Motor neuron (in vitro differentiated cells): ENCODE data around the gene GMNN. TPM values are rescaled to one million over a fixed set of nuclear protein-coding genes. Genes with fewer than 3 reads are reported as not detected.
"Not testable (repeated sequence)": the region's sequence is repeated elsewhere in the genome, so short reads cannot be mapped to it uniquely, and the experiment has no call there.

Experiments used
- ATAC-seq, 8 experiments: fragments of 200-7000 bp; cut with Tn5 transposase; replicated peaks in 6 of 8; 2 replicates each; pipeline ENCODE4 v1.8.0; 2021; ENCODE audit warnings: mild to moderate bottlenecking in 8 of 8, moderate library complexity in 8 of 8
- H3K27ac ChIP-seq, 2 donors: fragments of 250-450 bp; sonication (Bioruptor Pico); 2 replicates each; pipeline ENCODE4 v1.9.0; 2021; ENCODE audit warnings: antibody characterized with exemption in 2 of 2, mild to moderate bottlenecking in 2 of 2, moderate library complexity in 1 of 2
- H3K4me1 ChIP-seq, 2 donors: fragments of 250-450 bp; sonication (Bioruptor Pico); replicated peaks in 1 of 2; 2 replicates each; pipeline ENCODE4 v1.6.1; 2021; ENCODE audit warnings: antibody characterized with exemption in 2 of 2, mild to moderate bottlenecking in 2 of 2, moderate library complexity in 1 of 2
- H3K4me3 ChIP-seq, 5 donors: fragments of 250-450 bp; sonication (Bioruptor Pico); 2 replicates each; pipeline ENCODE4 v1.9.0; 2021; ENCODE audit warnings: antibody characterized with exemption in 5 of 5, mild to moderate bottlenecking in 5 of 5, moderate library complexity in 4 of 5
- WGBS, 10 experiments: fragments of 450-650 bp; shearing (Covaris generic); methylation state at CpG; one replicate each; pipeline ENCODE4 v1.0.0; 2022; 5-methylcytosine and 5-hydroxymethylcytosine counted together
- in situ Hi-C, 9 experiments: fragments of 400-800 bp; cut with MboI; loops; one replicate each; pipeline ENCODE4 v1.15.0; 2021; ENCODE audit warnings: low sequenced_read_pairs in 9 of 9, low pct_unique_long_range_greater_than_20kb in 2 of 9; ENCODE audit not compliant: unreplicated experiment in 9 of 9
- total RNA-seq, 8 experiments: library from RNA; unstranded; fragments of 300-600 nt; gene quantifications; 2 replicates each; pipeline versions ENCODE4 v1.2.3 to v1.2.4, GENCODE V29; 2022

Gene GMNN
- total RNA-seq: 10 to 100 TPM in 5 of 8 experiments, 1 to 10 TPM in 3; 3.7 to 63.5 (median 14.6) TPM

GRCh38 chr6:24774696-24775519 is at the start of gene GMNN:
TSS of gene GMNN (plus strand) at chr6:24774937. CDS start at chr6:24777247, 2,310 bp downstream.
- WGBS, 10 experiments: 0 to 4% (median 0%) methylated on average over 1 to 27 of the region's 75 CpGs; no CpG with 5 or more reads in 3 of the 10 experiments
- peak; percentile 94 to 98 (median 96) for ATAC-seq
- peak within 1 kb of the TSS; percentile 61 to 81 for H3K27ac ChIP-seq
- in situ Hi-C loops: no loop called here
- peak within 1 kb of the TSS; percentile 74 to 99 (median 89) for H3K4me3 ChIP-seq
- H3K4me1 ChIP-seq: peaks cover 9 to 12% of the 10 kb centered on the region in 2 donors

- ATAC-seq, H3K4me1 ChIP-seq, H3K4me3 ChIP-seq, in situ Hi-C loops, H3K27ac ChIP-seq: not testable (repeated sequence)
- 26 to 100% (median 87%) methylated on average over 1 to 3 of the region's 3 CpGs; no CpG with 5 or more reads in 1 of the 10 experiments for WGBS, 10 experiments
These were observed 44.1 kb upstream of the GMNN start for GRCh38 chr6:24730653-24731052.

GRCh38 chr6:24731456-24732134 is 43.1 kb upstream of the GMNN start:
- H3K27ac ChIP-seq, H3K4me3 ChIP-seq, ATAC-seq, in situ Hi-C loops, H3K4me1 ChIP-seq: not testable (repeated sequence)
- 34 to 90% (median 65%) methylated on average over 2 to 6 of the region's 6 CpGs for whole genome bisulfite sequencing, 10 experiments

DNA sequence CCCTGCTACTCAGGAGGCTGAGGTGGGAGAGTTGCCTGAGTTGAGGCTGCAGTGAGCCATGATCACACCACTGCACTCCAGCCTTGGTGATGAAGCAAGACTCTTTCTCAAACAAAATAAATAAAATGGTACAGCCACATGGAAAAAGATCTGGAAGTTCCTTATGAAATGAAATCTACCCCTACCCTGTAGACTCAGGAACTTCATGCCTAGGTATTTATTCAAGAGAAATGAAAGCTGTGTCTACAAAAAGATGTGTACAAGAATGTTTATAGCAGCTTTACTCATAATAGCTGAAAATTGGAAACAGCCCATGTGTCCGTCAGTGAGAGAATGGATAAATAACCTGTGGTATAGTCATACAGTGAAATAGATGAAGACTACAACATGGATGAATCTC is 40.6 kb upstream of the GMNN start:
- no peaks in the 10 kb centered on the region for H3K4me1 ChIP-seq
- H3K27ac ChIP-seq: no peak overlapping the region
- 50 to 100% (median 95%) methylated on average over 1 of the region's 1 CpG; no CpG with 5 or more reads in 2 of the 10 experiments for WGBS, 10 experiments
- no peak overlapping the region for H3K4me3 ChIP-seq
- in situ Hi-C loops: no loop called here
- no peak for ATAC-seq

GRCh38 chr6:24734710-24735109 is 40.0 kb upstream of the GMNN start:
- WGBS, 10 experiments: 56 to 100% (median 83%) methylated on average over 2 to 4 of the region's 4 CpGs
- H3K4me1 ChIP-seq, H3K27ac ChIP-seq, ATAC-seq, in situ Hi-C loops, H3K4me3 ChIP-seq: not testable (repeated sequence)

DNA sequence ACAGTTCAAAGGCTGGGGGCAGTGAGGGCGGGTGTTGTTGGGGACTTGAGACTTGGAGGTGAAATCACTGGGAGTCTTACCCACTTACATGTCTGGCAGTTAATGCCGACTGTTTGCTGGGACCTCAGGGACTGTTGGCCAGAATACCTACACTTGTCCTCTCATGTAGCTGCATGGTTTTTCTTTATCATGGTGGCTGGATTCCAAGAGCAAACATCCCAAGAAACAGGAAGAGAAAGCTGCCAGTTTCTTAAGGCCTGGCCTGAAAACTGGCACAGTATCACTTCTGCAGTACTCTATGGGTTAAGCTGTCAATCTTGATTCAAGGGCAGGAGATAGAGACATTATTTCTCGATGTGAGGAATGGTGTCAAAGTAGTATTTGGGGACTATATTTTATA is 36.0 kb upstream of the GMNN start:
- no peak for ATAC-seq
- 39 to 100% (median 77%) methylated on average over 1 to 3 of the region's 3 CpGs; no CpG with 5 or more reads in 5 of the 10 experiments for WGBS, 10 experiments
- H3K4me3 ChIP-seq: no peak overlapping the region
- H3K4me1 ChIP-seq: no peaks in the 10 kb centered on the region
- in situ Hi-C loops: no loop called here
- no peak overlapping the region for H3K27ac ChIP-seq

DNA sequence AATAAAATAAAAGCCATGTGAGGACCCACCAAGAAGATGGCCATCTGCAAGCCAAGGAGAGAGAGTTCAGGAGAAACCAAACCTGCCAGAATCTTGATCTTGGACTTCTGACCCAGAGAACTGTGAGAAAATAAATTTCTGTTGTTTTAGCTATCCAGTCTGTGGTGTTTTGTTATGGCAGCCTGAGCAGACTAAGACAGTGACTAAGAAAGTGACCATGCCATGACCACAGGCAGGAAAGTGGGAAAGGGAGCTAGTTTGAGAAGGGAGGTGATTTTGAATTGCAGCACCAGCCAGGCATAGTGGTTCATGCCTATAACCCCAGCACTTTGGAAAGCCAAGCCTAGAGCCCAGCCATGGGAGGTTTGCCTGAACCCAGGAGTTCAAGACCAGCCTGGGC is 33.9 kb upstream of the GMNN start:
- Histone ChIP-seq H3K4me3 (no peak overlapping the region), H3K4me1 (no peaks in the 10 kb centered on the region), H3K27ac (no peak overlapping the region)
- ATAC-seq: no peak
- in situ Hi-C loops: no loop called here

DNA sequence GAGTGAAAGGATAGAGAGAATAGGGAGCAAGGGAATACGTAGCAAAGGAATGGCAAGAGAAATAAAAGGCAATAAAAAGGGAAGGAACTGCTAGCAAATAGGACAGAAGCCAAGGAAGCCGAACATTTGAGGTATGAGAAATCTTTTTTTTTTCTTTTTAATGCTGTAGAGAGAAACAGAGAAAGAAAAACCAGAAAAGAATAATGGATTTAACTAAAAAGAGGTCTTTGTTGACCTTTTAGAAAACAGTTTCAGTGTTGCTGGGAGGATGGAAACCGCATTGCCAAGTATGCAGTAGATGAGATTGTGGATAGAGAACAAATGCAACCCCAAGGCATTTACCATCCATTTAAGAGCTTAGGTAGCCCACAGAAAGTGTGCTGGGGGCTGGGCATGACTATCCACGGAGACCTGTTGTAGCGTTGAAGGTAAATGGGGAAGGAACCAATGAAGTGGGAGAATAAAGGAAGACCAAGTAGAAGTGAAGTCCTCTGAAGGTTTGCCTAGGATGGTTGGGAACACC is 32.5 kb upstream of the GMNN start:
- Histone ChIP-seq H3K4me3 (no peak overlapping the region), H3K4me1 (no peaks in the 10 kb centered on the region), H3K27ac (no peak overlapping the region)
- ATAC-seq: peak in 2 of 8 experiments; percentile 45 to 92
- WGBS, 10 experiments: 39 to 96% (median 89%) methylated on average over 2 to 5 of the region's 5 CpGs
- in situ Hi-C loops: no loop called here

- Histone ChIP-seq H3K27ac (no peak overlapping the region), H3K4me1 (no peaks in the 10 kb centered on the region), H3K4me3 (no peak overlapping the region)
- peak in 5 of 8 experiments; percentile 15 to 98 (median 65) for ATAC-seq
- in situ Hi-C loops: no loop called here
- WGBS, 10 experiments: 6 to 100% (median 85%) methylated on average over 1 to 2 of the region's 2 CpGs; no CpG with 5 or more reads in 2 of the 10 experiments
These were observed 31.3 kb upstream of the GMNN start for GRCh38 chr6:24743265-24743943.

DNA sequence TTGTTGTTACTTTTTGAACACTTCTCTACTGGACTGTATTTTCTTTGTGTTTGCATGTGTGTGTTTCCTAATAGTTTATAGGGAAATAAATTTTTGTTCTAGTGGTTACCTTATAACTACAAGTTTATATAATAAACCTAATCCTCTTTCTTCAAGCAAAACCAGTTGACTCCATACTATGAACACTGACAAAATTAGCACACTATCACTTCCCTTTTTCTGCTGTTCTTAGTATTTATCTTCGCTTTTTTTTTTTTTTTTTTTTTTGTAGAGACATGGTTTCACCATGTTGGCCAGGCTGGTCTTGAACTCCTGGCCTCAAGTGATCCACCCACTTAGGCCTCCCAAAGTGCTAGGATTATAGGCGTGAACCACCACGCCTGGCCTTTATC is 30.8 kb upstream of the GMNN start:
- 67 to 100% (median 88%) methylated on average over 1 to 3 of the region's 3 CpGs for WGBS, 10 experiments
- Histone ChIP-seq H3K27ac (no peak overlapping the region), H3K4me3 (no peak overlapping the region), H3K4me1 (no peaks in the 10 kb centered on the region)
- ATAC-seq: no peak
- in situ Hi-C loops: no loop called here

GRCh38 chr6:24744911-24745310 is 29.8 kb upstream of the GMNN start:
- no peaks in the 10 kb centered on the region for H3K4me1 ChIP-seq
- in situ Hi-C loops: no loop called here
- H3K27ac ChIP-seq: no peak overlapping the region
- WGBS, 10 experiments: 63 to 83% (median 83%) methylated on average over 1 to 5 of the region's 5 CpGs; no CpG with 5 or more reads in 6 of the 10 experiments
- ATAC-seq: no peak
- no peak overlapping the region for H3K4me3 ChIP-seq

GRCh38 chr6:24749297-24749696 is 25.4 kb upstream of the GMNN start:
- no peak for ATAC-seq
- no peak overlapping the region for H3K27ac ChIP-seq
- in situ Hi-C loops: no loop called here
- no peaks in the 10 kb centered on the region for H3K4me1 ChIP-seq
- no peak overlapping the region for H3K4me3 ChIP-seq
- 16 to 92% (median 74%) methylated on average over 2 to 3 of the region's 3 CpGs for WGBS, 10 experiments

- in situ Hi-C loops, ATAC-seq, H3K4me1 ChIP-seq, H3K4me3 ChIP-seq, H3K27ac ChIP-seq: not testable (repeated sequence)
- WGBS, 10 experiments: 40 to 100% (median 83%) methylated on average over 1 to 3 of the region's 3 CpGs; no CpG with 5 or more reads in 4 of the 10 experiments
These were observed 23.9 kb upstream of the GMNN start for GRCh38 chr6:24750878-24751277.
